ENCODE data around the gene XRN1.

DNA sequence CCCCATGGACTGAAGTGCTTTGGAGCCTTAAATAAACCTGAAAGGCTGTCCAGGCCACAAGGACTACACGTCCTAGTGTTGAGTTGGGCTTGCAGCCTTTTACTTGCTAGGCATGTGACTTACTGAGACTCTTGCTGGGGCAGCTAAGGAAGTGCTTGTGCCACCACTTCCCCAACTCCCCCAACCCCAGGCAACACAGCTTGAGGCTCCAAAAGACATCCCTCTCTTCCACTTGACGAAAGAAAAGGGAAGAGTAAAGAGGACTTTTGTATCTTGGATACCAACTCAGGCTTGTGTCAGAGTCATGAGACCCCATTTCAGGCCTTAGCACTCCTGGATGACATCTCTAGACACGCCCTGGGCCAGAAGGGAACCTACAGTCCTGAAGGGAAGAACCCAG lies 109.8 kb downstream of the XRN1 start:
- TF ChIP-seq, protein P1, sequence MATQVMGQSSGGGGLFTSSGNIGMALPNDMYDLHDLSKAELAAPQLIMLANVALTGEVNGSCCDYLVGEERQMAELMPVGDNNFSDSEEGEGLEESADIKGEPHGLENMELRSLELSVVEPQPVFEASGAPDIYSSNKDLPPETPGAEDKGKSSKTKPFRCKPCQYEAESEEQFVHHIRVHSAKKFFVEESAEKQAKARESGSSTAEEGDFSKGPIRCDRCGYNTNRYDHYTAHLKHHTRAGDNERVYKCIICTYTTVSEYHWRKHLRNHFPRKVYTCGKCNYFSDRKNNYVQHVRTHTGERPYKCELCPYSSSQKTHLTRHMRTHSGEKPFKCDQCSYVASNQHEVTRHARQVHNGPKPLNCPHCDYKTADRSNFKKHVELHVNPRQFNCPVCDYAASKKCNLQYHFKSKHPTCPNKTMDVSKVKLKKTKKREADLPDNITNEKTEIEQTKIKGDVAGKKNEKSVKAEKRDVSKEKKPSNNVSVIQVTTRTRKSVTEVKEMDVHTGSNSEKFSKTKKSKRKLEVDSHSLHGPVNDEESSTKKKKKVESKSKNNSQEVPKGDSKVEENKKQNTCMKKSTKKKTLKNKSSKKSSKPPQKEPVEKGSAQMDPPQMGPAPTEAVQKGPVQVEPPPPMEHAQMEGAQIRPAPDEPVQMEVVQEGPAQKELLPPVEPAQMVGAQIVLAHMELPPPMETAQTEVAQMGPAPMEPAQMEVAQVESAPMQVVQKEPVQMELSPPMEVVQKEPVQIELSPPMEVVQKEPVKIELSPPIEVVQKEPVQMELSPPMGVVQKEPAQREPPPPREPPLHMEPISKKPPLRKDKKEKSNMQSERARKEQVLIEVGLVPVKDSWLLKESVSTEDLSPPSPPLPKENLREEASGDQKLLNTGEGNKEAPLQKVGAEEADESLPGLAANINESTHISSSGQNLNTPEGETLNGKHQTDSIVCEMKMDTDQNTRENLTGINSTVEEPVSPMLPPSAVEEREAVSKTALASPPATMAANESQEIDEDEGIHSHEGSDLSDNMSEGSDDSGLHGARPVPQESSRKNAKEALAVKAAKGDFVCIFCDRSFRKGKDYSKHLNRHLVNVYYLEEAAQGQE (IDR thresholded peaks at IDR 0.05; ENCODE audit: insufficient read depth in 1 of 2, low read depth in 2 of 2, low read length in 2 of 2): no peak
- no peak for TF ChIP-seq TAF1 (IDR thresholded peaks at IDR 0.05; ENCODE audit: borderline replicate concordance, insufficient read depth, low read length)
- TF ChIP-seq SIN3A (IDR thresholded peaks at IDR 0.05; ENCODE audit: borderline replicate concordance, insufficient read depth, low read length): no peak
- TF ChIP-seq POLR2AphosphoS5 (IDR thresholded peaks at IDR 0.05; ENCODE audit: low read depth, low read length): no peak
